Skeletal muscle tissue (tissue), 4 donors: ENCODE measurements around the gene ITPR1. TPM values are rescaled to one million over a fixed set of nuclear protein-coding genes. Genes with fewer than 3 reads are reported as not detected.

Experiments used
- H3K27ac ChIP-seq: one replicate; pipeline ENCODE4 v1.7.0; 2013; ENCODE audit warnings: mild to moderate bottlenecking, low read depth, low read length, inconsistent platforms
- H3K27me3 ChIP-seq, 3 donors: one replicate each; pipeline ENCODE4 v1.7.0; 2013; ENCODE audit warnings: low read length in 3 of 3; ENCODE audit not compliant: control insufficient read depth in 3 of 3, insufficient read depth in 3 of 3
- H3K36me3 ChIP-seq, 3 donors: one replicate each; pipeline ENCODE4 v1.7.0; 2013; ENCODE audit warnings: low read length in 3 of 3; ENCODE audit not compliant: control insufficient read depth in 3 of 3, insufficient read depth in 3 of 3
- H3K4me1 ChIP-seq, 3 donors: one replicate each; pipeline ENCODE4 v1.7.0; 2013; ENCODE audit warnings: low read length in 3 of 3, mild to moderate bottlenecking in 3 of 3; ENCODE audit not compliant: control insufficient read depth in 3 of 3, insufficient read depth in 3 of 3
- H3K4me3 ChIP-seq, 3 donors: one replicate each; pipeline ENCODE4 v1.7.0; 2013; ENCODE audit warnings: low read length in 3 of 3
- H3K9ac ChIP-seq, 3 donors: one replicate each; pipeline ENCODE4 v1.7.0; 2013; ENCODE audit warnings: low read length in 3 of 3, mild to moderate bottlenecking in 3 of 3, moderate library complexity in 2 of 3, low read depth in 1 of 3
- H3K9me3 ChIP-seq, 3 donors: one replicate each; pipeline ENCODE4 v1.7.0; 2013; ENCODE audit warnings: low read length in 3 of 3; ENCODE audit not compliant: control insufficient read depth in 3 of 3
- total RNA-seq: library from RNA; depleted of rRNA; stranded (reverse); fragments of >200 nt; gene quantifications from one replicate; pipeline ENCODE4 v1.2.3, GENCODE V29; 2014
- donor health status: Osteomylitis.

Gene ITPR1
- total RNA-seq, 1 donor from 2014 or later = 55.8 TPM

GRCh38 chr3:4497843-4498324, 4.7 kb downstream of the ITPR1 start:
- Histone ChIP-seq H3K9me3 (no peaks in the 10 kb centered on the region), H3K27ac (no peak overlapping the region), H3K27me3 (no peaks in the 10 kb centered on the region), H3K4me1 (peaks cover 3 to 11% (median 9%) of the 10 kb centered on the region in 3 donors), H3K4me3 (no peak overlapping the region), H3K36me3 (peaks cover 0 to 4% (median 0%) of the 10 kb centered on the region in 3 donors), H3K9ac (no peak overlapping the region)

DNA sequence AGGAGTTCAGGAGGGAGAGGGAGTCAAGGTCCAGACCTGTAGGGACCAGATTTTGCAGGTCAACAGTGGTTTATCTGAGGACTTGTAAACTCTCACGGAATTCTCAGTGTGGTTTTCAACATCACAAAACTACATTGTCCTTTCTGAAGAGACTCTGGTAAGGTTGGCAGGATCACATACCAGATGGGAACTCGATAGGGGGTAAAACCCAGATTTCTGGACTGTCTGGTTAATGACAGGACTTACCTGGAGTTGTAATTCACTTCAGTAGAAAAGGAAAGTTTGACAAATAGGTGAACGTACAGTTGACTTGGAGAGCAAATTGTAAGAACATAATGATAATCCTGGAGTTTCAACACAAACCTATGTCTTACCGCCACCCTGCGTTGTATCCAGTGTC, 5.3 kb downstream of the ITPR1 start:
- Histone ChIP-seq H3K4me1 (peaks cover 3 to 11% (median 9%) of the 10 kb centered on the region in 3 donors), H3K27me3 (no peaks in the 10 kb centered on the region), H3K36me3 (peaks cover 0 to 4% (median 0%) of the 10 kb centered on the region in 3 donors), H3K9ac (no peak overlapping the region), H3K4me3 (no peak overlapping the region), H3K9me3 (no peaks in the 10 kb centered on the region), H3K27ac (no peak overlapping the region)

GRCh38 chr3:4501437-4501836, 8.3 kb downstream of the ITPR1 start:
- Histone ChIP-seq H3K27me3 (no peaks in the 10 kb centered on the region), H3K9me3 (no peaks in the 10 kb centered on the region), H3K4me3 (no peak overlapping the region), H3K9ac (no peak overlapping the region), H3K36me3 (peaks cover 0 to 4% (median 0%) of the 10 kb centered on the region in 3 donors), H3K4me1 (peaks cover 4 to 12% (median 8%) of the 10 kb centered on the region in 3 donors), H3K27ac (no peak overlapping the region)

- H3K4me1 ChIP-seq = peaks cover 4 to 12% (median 8%) of the 10 kb centered on the region in 3 donors
- no peak overlapping the region for H3K4me3 ChIP-seq
- no peaks in the 10 kb centered on the region for H3K9me3 ChIP-seq
- no peak overlapping the region for H3K9ac ChIP-seq
- H3K27ac ChIP-seq = no peak overlapping the region
- peaks cover 0 to 4% (median 0%) of the 10 kb centered on the region in 3 donors for H3K36me3 ChIP-seq
- H3K27me3 ChIP-seq = no peaks in the 10 kb centered on the region
These were observed 8.8 kb downstream of the ITPR1 start for GRCh38 chr3:4501927-4502326.

- H3K9me3 ChIP-seq = no peaks in the 10 kb centered on the region
- H3K27ac ChIP-seq = no peak overlapping the region
- no peaks in the 10 kb centered on the region for H3K27me3 ChIP-seq
- H3K4me3 ChIP-seq = no peak overlapping the region
- H3K4me1 ChIP-seq = peaks cover 4 to 12% (median 8%) of the 10 kb centered on the region in 3 donors
- no peak overlapping the region for H3K9ac ChIP-seq
- peaks cover 0 to 4% (median 0%) of the 10 kb centered on the region in 3 donors for H3K36me3 ChIP-seq
These were observed 9.9 kb downstream of the ITPR1 start for GRCh38 chr3:4503050-4503449.

DNA sequence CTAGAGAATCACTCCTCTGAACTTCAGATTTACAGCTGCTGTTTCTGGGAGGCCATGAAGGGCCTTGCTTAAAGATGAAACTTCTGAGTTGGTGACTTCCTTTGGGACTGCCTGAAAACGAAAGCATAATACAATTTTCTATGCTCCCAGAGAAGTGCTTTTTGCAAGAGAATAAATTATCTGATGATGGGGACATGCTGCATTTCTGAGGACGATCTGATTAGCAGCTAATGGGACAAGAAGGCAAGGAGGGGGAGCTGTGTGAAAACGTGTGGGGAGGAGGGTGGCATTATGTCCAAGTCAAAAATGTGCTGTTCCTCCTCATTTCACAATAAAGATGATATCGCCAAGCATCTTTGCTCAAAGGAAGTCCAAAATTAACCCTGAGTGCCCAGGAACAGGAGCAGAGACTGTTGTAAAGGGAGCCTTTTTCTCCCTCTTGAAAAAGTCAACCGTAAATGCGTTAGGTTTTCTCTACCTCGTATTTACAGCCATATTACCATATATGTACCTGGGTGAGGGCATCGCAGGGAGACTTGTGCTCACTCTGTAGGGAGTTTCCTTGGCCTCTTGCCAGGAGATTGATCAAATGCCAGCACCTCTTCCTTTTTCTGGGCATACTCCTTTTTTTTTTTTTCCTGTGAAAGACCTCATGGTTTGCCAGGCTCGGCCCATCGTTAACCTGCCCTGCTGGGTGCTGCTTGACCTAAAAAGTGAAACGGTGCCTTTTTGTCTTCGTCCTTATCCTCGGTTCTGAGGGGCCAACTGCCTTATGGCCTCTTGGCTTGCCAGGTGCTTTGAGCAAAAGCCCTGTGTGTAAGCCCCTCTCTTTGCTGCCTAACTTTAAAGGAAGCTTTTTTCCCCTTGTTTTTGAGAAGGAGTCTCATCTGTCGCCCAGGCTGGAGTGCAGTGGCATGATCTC, 11.5 kb downstream of the ITPR1 start:
- Histone ChIP-seq H3K27ac (peak overlapping the region; percentile 49), H3K4me1 (peaks cover 4 to 12% (median 8%) of the 10 kb centered on the region in 3 donors)

DNA sequence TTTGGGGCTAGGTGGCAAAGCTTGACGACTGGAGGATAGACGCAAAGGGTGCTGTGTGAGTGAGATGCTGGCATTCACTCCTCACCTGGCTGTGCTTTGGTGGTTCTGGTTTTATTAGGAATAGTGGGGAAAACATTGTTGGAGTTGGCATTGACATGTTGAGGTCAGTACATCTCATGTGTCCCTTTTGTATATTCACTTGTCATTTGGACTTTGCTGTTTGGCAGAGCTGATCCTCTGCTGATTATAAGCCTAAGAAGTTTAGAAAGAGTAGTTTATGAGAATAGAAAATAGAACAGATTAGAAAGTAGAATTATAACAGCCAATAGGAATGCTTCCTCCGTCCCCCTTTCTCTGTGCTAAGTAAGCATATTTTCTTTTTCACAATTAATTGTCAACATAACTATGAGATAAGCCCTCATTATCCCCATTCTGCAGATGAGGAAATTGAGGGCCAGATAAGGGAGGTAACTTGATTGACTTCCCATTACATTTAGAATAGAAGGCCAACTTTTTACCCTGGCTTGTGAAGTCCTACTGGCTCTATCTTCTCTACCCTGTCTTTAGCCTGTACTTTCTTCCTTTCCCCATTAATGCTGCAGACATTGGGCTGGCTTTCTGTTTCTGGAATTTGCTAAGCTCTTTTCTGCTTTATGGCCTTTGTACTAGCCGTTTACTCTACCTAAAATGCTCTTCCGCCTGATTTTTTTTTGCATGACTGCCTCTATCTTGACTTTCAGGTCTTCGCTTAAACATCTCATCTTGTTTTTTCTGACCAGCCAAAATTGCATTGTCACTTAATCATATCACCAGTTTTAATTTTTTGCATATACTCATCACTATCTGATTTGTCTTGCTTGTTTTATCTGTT, 12.8 kb downstream of the ITPR1 start:
- no peak overlapping the region for H3K4me3 ChIP-seq
- peaks cover 0 to 4% (median 0%) of the 10 kb centered on the region in 3 donors for H3K36me3 ChIP-seq
- H3K9me3 ChIP-seq = no peaks in the 10 kb centered on the region
- H3K4me1 ChIP-seq = peaks cover 4 to 12% (median 8%) of the 10 kb centered on the region in 3 donors
- no peak overlapping the region for H3K27ac ChIP-seq
- no peak overlapping the region for H3K9ac ChIP-seq
- no peaks in the 10 kb centered on the region for H3K27me3 ChIP-seq

More for the DNA sequence above, 11.5 kb downstream of the ITPR1 start:
- no peaks in the 10 kb centered on the region for H3K27me3 ChIP-seq
- no peaks in the 10 kb centered on the region for H3K9me3 ChIP-seq
- H3K36me3 ChIP-seq = peaks cover 0 to 4% (median 0%) of the 10 kb centered on the region in 3 donors
- peak overlapping the region in 1 of 3 donors; percentile 17 for H3K9ac ChIP-seq
- H3K4me3 ChIP-seq = peak overlapping the region; percentile 38 to 45 (median 45)

GRCh38 chr3:4506559-4507023, 13.4 kb downstream of the ITPR1 start:
- Histone ChIP-seq H3K4me3 (no peak overlapping the region), H3K9ac (no peak overlapping the region), H3K27ac (no peak overlapping the region), H3K4me1 (peaks cover 4 to 12% (median 8%) of the 10 kb centered on the region in 3 donors), H3K36me3 (peaks cover 0 to under 1% (median 0%) of the 10 kb centered on the region in 3 donors), H3K9me3 (no peaks in the 10 kb centered on the region), H3K27me3 (no peaks in the 10 kb centered on the region)

DNA sequence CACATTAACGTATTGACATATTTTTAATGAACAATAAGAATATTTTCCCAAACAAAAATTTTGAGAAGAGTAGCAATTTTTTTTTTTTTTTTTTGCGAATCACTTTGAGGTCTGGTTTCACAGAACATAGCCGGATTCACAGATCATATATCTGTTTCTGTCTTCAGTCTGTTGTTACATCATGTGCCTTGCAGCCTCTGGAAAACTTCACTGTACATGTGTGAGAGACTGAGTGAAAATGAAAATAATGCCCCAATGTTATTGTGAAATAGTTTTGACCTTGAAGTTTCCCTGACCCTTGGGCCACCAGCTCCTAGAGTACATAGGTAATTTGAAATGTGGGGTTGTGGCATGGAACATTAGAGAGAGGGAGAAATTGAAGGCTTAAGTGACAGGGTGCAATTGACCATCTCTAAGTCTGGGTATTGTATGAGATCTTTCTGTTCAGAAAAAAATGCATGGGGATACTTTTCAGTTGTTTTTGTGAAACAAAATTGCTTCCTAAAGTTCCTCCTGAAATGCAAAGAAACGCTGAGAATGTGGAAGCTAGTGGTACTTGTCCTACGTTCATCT, 14.0 kb downstream of the ITPR1 start:
- Histone ChIP-seq H3K4me1 (peaks cover 4 to 12% (median 8%) of the 10 kb centered on the region in 3 donors), H3K9ac (peak overlapping the region in 1 of 3 donors; percentile 4), H3K9me3 (no peaks in the 10 kb centered on the region), H3K27ac (no peak overlapping the region), H3K4me3 (no peak overlapping the region), H3K36me3 (no peaks in the 10 kb centered on the region), H3K27me3 (no peaks in the 10 kb centered on the region)
